GM12865 (cell line): ENCODE data around the gene CLNK.
"Not testable (repeated sequence)": the region's sequence is repeated elsewhere in the genome, so short reads cannot be mapped to it uniquely, and the experiment has no call there.

ENCODE experiments used
- DNase-seq: peaks from one replicate; pipeline ENCODE4 v3.0.0; 2010; ENCODE audit warnings: low read depth
- H3K4me3 ChIP-seq: 2 replicates; pipeline ENCODE4 v1.5.1; 2011; ENCODE audit warnings: mild to moderate bottlenecking, low read depth, low read length, control low read depth
- TF ChIP-seq, protein P1 (sequence below): IDR thresholded peaks from 2 replicates; pipeline ENCODE4 v1.5.1; 2011; ENCODE audit warnings: low read length, control low read depth, low read depth, inconsistent platforms; ENCODE audit not compliant: insufficient read depth; ENCODE audit errors: missing control alignments

CLNK gene

DNA sequence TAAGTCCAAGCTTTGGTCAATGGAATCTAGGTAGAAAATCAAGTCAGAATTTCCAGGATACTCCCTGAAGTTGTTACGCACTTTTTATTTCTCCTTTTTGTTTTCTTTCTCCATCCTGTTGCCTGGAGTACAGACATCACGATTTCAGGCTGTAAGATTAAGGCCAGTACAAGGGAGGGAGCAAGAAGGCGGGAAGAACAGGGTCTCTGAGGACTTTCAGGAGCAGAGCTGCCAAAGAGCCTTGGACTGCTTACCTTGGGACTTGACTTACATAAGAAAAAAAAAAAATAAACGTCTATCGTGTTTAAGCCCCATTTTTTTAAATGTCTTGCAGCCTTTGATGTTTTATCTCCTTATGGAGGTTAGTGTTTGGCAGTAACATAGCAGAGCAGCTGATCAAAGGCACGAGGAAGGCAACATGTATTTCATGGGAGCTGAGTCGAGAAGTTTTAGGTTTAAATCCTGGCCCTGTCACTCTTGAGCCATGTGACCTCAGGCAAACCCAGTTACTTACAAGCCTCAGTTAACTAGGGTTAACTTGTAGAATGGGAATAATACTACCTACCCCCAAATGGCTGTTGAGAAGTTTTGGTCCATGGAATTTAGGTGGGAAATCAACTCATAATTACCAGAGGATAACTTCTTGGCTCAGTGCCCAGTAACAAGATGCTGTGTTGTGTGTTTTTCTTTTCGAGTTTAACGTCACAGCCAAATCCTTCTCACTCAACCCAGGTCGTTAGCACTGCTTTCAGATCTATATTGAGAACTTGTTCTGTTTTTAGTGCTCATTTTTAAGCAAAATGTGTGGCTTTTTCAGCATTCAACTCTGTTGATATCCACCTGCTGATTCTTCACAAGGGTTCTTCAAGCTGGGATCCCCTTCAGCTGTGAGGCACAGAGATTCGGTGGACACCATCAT lies 106.8 kb downstream of the CLNK start:
- peak; percentile 74 for DNase-seq
- TF ChIP-seq, protein P1, sequence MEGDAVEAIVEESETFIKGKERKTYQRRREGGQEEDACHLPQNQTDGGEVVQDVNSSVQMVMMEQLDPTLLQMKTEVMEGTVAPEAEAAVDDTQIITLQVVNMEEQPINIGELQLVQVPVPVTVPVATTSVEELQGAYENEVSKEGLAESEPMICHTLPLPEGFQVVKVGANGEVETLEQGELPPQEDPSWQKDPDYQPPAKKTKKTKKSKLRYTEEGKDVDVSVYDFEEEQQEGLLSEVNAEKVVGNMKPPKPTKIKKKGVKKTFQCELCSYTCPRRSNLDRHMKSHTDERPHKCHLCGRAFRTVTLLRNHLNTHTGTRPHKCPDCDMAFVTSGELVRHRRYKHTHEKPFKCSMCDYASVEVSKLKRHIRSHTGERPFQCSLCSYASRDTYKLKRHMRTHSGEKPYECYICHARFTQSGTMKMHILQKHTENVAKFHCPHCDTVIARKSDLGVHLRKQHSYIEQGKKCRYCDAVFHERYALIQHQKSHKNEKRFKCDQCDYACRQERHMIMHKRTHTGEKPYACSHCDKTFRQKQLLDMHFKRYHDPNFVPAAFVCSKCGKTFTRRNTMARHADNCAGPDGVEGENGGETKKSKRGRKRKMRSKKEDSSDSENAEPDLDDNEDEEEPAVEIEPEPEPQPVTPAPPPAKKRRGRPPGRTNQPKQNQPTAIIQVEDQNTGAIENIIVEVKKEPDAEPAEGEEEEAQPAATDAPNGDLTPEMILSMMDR, result no peak
- H3K4me3 ChIP-seq, result no peak overlapping the region

DNA sequence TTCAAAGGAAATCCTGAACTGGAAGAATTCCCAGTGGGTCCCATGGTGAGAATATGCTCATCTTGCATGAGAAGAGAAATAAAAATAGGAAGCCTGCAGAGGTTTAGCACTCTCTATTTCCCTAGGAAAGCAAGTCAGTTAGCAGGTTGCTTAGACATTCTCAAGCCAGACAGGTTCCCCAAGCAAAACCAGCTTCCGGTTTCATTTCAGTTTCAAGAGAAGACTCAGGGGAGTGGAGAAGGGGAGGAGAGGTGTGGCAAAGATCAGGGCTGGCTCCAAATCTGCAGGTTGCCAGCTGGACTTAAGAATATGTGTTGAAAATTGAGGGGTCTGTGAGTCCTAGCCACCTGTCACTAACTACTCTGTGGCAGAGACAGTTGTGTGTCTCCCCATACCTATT lies 107.5 kb downstream of the CLNK start:
- TF ChIP-seq, protein P1, result no peak
- no peak overlapping the region for H3K4me3 ChIP-seq
- DNase-seq, result peak; percentile 65

DNA sequence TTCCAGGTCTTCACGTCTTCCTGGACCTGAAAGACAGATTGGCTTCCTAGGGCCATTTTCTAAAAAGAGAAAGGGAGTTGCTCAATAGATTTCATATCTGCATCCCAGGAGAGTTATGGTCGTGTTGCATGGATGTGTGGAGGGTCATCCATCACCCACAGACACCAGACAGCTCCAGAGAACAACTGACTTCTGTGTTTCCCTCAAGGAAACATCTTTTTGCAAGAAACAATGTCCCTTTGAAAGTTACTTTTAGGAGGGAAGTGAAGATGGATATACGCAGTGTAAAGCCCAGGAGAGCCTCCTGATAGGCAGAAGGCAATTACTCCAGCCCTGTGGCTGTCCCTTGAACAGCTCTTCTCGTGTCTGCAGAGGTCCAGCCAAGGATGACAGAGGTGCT lies 108.3 kb downstream of the CLNK start:
- no peak overlapping the region for H3K4me3 ChIP-seq
- TF ChIP-seq, protein P1, result no peak
- no peak for DNase-seq

DNA sequence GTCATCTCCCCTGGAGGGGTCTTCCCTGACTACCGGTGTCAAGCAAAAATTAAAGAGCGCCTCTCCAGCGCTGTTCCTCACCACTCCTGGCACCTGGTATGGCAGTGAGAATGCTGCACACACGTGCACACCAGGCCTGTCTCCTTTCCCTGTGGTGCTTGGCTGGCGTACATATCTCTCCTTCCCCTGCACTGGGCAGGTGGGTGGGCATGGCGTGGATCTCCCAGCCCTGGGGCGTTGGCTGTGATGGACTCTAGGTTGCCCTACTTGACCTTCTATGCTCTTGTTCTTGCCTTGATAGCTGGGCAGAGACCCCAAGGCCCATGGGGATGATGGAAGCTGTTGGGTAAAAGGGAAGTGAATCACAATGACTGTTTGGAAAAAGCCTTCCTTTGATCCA lies 109.2 kb downstream of the CLNK start:
- no peak for DNase-seq
- TF ChIP-seq, protein P1, result no peak
- no peak overlapping the region for H3K4me3 ChIP-seq

DNA sequence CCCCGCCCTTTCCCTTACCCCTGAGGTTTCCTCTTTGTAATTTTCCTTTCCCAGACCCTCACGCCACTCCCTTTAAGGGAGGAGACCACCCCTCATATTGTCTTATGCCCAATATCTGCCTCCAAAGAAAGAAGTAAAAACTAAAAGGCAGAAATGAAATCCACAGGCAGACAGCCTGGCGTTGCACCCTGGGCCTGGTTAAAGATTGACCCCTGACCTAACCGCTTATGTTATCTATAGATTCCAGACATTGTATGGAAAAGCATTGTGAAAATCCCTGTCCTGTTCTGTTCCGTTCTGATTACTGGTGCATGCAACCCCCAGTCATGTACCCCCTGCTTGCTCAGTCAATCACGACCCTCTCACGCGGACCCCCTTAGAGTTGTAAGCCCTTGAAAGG lies 110.0 kb downstream of the CLNK start:
- not testable (repeated sequence) for H3K4me3 ChIP-seq, DNase-seq

DNA sequence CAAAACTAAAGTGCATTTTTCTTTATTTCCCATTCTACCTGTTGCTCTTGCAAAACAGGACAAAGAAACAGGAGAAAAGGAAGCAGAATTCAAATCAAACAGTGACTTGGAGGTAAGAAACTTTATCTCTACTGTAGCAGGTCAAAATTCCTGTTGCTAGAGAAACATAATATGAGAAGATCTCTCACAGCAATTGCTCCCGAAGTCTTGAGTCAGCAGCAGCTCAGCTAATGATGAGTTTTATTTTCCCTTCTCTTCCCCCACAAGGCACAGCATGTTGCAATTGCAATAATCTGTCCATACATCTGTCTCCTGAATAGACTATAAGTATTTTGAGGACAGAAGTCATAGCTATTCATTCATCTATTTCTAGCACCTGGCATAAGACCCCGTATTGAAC lies 112.7 kb downstream of the CLNK start:
- TF ChIP-seq, protein P1, result no peak
- no peak overlapping the region for H3K4me3 ChIP-seq
- DNase-seq, result no peak

DNA sequence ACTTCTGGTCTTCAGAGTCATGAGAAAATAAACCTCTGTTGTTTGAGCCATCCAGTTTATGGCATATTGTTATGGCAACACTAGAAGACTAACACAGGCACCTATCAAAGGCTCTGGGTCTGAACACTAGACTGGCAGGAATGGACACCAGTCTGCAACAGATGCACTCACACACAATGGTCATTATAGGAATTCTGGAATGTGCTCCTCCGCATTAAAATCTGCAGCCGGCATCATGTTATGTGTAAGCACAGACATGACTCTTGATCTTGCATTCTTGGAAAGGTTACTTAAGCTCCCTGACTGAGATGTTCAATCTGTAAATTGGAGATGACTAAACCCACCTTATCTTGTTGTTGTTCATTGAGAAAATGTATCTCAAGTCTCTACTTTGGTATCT lies 115.1 kb downstream of the CLNK start:
- no peak for DNase-seq
- TF ChIP-seq, protein P1, result no peak

More for the DNA sequence above, 115.1 kb downstream of the CLNK start:
- H3K4me3 ChIP-seq, result no peak overlapping the region
